ENCODE measurements around the gene FAM174C. TPM values are rescaled to one million over a fixed set of nuclear protein-coding genes. Genes with fewer than 3 reads are reported as not detected.

Gene FAM174C
- polyA plus RNA-seq, 1 of the 3 experiments (the other 2 are of a cell fraction), result 78.0 TPM

- TF ChIP-seq MAX (IDR thresholded peaks at IDR 0.05; ENCODE audit: low read depth) (peak; percentile 48; the same call in 1 of the 2 replicates), RXRA (IDR thresholded peaks at IDR 0.05; ENCODE audit: borderline replicate concordance, low read depth) (no peak), SIN3A (IDR thresholded peaks at IDR 0.05; ENCODE audit: borderline replicate concordance, low read depth, low read length) (peak; percentile 49; the same call in 1 of the 2 replicates), REST (IDR thresholded peaks at IDR 0.05; ENCODE audit: low read depth, low read length) (peak; percentile 26; the same call in 1 of the 2 replicates), EZH2phosphoT487 (IDR thresholded peaks at IDR 0.05; ENCODE audit: borderline replicate concordance, low read depth) (no peak), GABPA (IDR thresholded peaks at IDR 0.05; ENCODE audit: low read depth) (no peak), POLR2AphosphoS5 (IDR thresholded peaks at IDR 0.05; ENCODE audit: low read depth, low read length) (peak; percentile 99), MEF2A (IDR thresholded peaks at IDR 0.05; ENCODE audit: borderline replicate concordance, low read depth) (no peak), TEAD4 (IDR thresholded peaks at IDR 0.05; ENCODE audit: borderline replicate concordance, insufficient read depth) (no peak), EP300 (IDR thresholded peaks at IDR 0.05; ENCODE audit: borderline replicate concordance in 1 of 2, low read depth in 1 of 2, low read length in 1 of 2) (no peak), NFIC (IDR thresholded peaks at IDR 0.05; ENCODE audit: borderline replicate concordance) (no peak), FOXM1 (IDR thresholded peaks at IDR 0.05; ENCODE audit: low read depth) (no peak), RCOR1 (IDR thresholded peaks at IDR 0.05; ENCODE audit: low read length) (no peak), GATA2 (CRISPR knock-in tag; IDR thresholded peaks at IDR 0.05) (no peak), CTCF (IDR thresholded peaks at IDR 0.05) (no peak)
Measured at GRCh38 chr19:1269065-1269477, 6.3 kb upstream of the FAM174C start, which contains the start of gene CIRBP (continued).

Data from SK-N-SH (cell line).